Measurements from ENCODE around the gene COX18. TPM values are rescaled to one million over a fixed set of nuclear protein-coding genes. Genes with fewer than 3 reads are reported as not detected.

The COX18 gene
- total and polyA plus RNA-seq, 2 experiments from 2014 or later: 9.6 to 44.7 TPM

DNA sequence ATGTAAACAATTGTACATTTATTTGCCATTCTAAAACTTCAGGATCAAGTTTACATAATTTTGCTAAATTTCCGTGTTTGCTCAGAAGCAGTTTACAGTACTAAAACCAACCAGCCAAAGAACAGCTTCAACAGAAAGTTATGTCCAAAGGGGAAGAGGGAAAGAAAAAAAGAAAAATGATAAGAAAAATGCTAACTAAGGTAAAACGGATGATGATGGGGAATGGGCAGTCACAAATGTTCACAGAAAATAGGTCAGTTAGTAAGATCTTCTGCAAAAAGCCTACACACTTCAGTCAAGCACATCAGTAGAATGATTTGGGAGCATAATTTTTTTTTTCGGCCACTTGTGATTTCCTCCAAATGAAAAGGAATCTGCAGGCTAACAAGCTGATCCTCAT, 6.3 kb upstream of the COX18 start:
- Histone ChIP-seq H3K79me2 (replicated peaks; ENCODE audit: insufficient read depth) (no peaks in the 10 kb centered on the region), H4K20me1 (replicated peaks; ENCODE audit: insufficient read depth) (peaks cover 2% of the 10 kb centered on the region; the same call in 1 of the 2 replicates), H3K9me2 (ENCODE audit: insufficient read depth) (no peaks in the 10 kb centered on the region), H3F3A (replicated peaks; ENCODE audit: low read depth) (no peaks in the 10 kb centered on the region), H3K27me3 (ENCODE audit: insufficient read depth) (no peaks in the 10 kb centered on the region), H3K4me2 (no peak overlapping the region), H3K27ac (ENCODE audit: low read depth) (no peak overlapping the region), H3K36me3 (ENCODE audit: insufficient read depth) (peaks cover 27% of the 10 kb centered on the region), H3K4me3 (no peak overlapping the region), H2AFZ (no peak overlapping the region), H3K4me1 (ENCODE audit: insufficient read depth) (no peaks in the 10 kb centered on the region)
- Mint-ChIP-seq H3K36me3 (ENCODE audit: low read depth) (peaks cover 38% of the 10 kb centered on the region), H3K4me3 (no peak overlapping the region), H3K9me3 (no peaks in the 10 kb centered on the region), H3K4me1 (no peaks in the 10 kb centered on the region), H3K27me3 (ENCODE audit: insufficient read depth, low read depth, poor library complexity) (no peaks in the 10 kb centered on the region), H3K27ac (no peak overlapping the region)
- TF ChIP-seq ZNF114 (CRISPR knock-in tag; IDR thresholded peaks at IDR 0.05) (no peak), NANOG (IDR thresholded peaks at IDR 0.05; ENCODE audit: borderline replicate concordance) (no peak), EZH2phosphoT487 (IDR thresholded peaks at IDR 0.05; ENCODE audit: unreplicated experiment) (no peak), EZH2 (IDR thresholded peaks at IDR 0.05; ENCODE audit: low read depth, unreplicated experiment) (no peak), ZNF331 (CRISPR knock-in tag; IDR thresholded peaks at IDR 0.05; ENCODE audit: low read depth) (no peak), JUNB (IDR thresholded peaks at IDR 0.05; ENCODE audit: unreplicated experiment) (no peak), POLR2AphosphoS5 (IDR thresholded peaks at IDR 0.05; ENCODE audit: low read depth) (no peak), STAT1 (IDR thresholded peaks at IDR 0.05; ENCODE audit: unreplicated experiment) (no peak)
- TF ChIP-seq, protein P1, sequence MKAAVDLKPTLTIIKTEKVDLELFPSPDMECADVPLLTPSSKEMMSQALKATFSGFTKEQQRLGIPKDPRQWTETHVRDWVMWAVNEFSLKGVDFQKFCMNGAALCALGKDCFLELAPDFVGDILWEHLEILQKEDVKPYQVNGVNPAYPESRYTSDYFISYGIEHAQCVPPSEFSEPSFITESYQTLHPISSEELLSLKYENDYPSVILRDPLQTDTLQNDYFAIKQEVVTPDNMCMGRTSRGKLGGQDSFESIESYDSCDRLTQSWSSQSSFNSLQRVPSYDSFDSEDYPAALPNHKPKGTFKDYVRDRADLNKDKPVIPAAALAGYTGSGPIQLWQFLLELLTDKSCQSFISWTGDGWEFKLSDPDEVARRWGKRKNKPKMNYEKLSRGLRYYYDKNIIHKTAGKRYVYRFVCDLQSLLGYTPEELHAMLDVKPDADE (IDR thresholded peaks at IDR 0.05): no peak
- TF ChIP-seq, protein P2, sequence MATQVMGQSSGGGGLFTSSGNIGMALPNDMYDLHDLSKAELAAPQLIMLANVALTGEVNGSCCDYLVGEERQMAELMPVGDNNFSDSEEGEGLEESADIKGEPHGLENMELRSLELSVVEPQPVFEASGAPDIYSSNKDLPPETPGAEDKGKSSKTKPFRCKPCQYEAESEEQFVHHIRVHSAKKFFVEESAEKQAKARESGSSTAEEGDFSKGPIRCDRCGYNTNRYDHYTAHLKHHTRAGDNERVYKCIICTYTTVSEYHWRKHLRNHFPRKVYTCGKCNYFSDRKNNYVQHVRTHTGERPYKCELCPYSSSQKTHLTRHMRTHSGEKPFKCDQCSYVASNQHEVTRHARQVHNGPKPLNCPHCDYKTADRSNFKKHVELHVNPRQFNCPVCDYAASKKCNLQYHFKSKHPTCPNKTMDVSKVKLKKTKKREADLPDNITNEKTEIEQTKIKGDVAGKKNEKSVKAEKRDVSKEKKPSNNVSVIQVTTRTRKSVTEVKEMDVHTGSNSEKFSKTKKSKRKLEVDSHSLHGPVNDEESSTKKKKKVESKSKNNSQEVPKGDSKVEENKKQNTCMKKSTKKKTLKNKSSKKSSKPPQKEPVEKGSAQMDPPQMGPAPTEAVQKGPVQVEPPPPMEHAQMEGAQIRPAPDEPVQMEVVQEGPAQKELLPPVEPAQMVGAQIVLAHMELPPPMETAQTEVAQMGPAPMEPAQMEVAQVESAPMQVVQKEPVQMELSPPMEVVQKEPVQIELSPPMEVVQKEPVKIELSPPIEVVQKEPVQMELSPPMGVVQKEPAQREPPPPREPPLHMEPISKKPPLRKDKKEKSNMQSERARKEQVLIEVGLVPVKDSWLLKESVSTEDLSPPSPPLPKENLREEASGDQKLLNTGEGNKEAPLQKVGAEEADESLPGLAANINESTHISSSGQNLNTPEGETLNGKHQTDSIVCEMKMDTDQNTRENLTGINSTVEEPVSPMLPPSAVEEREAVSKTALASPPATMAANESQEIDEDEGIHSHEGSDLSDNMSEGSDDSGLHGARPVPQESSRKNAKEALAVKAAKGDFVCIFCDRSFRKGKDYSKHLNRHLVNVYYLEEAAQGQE (IDR thresholded peaks at IDR 0.05; ENCODE audit: unreplicated experiment): no peak
- TF ChIP-seq, protein P3, sequence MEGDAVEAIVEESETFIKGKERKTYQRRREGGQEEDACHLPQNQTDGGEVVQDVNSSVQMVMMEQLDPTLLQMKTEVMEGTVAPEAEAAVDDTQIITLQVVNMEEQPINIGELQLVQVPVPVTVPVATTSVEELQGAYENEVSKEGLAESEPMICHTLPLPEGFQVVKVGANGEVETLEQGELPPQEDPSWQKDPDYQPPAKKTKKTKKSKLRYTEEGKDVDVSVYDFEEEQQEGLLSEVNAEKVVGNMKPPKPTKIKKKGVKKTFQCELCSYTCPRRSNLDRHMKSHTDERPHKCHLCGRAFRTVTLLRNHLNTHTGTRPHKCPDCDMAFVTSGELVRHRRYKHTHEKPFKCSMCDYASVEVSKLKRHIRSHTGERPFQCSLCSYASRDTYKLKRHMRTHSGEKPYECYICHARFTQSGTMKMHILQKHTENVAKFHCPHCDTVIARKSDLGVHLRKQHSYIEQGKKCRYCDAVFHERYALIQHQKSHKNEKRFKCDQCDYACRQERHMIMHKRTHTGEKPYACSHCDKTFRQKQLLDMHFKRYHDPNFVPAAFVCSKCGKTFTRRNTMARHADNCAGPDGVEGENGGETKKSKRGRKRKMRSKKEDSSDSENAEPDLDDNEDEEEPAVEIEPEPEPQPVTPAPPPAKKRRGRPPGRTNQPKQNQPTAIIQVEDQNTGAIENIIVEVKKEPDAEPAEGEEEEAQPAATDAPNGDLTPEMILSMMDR (conservative IDR thresholded peaks at IDR 0.05; ENCODE audit: low read depth in 2 of 2): no peak
- TF ChIP-seq, protein P4, sequence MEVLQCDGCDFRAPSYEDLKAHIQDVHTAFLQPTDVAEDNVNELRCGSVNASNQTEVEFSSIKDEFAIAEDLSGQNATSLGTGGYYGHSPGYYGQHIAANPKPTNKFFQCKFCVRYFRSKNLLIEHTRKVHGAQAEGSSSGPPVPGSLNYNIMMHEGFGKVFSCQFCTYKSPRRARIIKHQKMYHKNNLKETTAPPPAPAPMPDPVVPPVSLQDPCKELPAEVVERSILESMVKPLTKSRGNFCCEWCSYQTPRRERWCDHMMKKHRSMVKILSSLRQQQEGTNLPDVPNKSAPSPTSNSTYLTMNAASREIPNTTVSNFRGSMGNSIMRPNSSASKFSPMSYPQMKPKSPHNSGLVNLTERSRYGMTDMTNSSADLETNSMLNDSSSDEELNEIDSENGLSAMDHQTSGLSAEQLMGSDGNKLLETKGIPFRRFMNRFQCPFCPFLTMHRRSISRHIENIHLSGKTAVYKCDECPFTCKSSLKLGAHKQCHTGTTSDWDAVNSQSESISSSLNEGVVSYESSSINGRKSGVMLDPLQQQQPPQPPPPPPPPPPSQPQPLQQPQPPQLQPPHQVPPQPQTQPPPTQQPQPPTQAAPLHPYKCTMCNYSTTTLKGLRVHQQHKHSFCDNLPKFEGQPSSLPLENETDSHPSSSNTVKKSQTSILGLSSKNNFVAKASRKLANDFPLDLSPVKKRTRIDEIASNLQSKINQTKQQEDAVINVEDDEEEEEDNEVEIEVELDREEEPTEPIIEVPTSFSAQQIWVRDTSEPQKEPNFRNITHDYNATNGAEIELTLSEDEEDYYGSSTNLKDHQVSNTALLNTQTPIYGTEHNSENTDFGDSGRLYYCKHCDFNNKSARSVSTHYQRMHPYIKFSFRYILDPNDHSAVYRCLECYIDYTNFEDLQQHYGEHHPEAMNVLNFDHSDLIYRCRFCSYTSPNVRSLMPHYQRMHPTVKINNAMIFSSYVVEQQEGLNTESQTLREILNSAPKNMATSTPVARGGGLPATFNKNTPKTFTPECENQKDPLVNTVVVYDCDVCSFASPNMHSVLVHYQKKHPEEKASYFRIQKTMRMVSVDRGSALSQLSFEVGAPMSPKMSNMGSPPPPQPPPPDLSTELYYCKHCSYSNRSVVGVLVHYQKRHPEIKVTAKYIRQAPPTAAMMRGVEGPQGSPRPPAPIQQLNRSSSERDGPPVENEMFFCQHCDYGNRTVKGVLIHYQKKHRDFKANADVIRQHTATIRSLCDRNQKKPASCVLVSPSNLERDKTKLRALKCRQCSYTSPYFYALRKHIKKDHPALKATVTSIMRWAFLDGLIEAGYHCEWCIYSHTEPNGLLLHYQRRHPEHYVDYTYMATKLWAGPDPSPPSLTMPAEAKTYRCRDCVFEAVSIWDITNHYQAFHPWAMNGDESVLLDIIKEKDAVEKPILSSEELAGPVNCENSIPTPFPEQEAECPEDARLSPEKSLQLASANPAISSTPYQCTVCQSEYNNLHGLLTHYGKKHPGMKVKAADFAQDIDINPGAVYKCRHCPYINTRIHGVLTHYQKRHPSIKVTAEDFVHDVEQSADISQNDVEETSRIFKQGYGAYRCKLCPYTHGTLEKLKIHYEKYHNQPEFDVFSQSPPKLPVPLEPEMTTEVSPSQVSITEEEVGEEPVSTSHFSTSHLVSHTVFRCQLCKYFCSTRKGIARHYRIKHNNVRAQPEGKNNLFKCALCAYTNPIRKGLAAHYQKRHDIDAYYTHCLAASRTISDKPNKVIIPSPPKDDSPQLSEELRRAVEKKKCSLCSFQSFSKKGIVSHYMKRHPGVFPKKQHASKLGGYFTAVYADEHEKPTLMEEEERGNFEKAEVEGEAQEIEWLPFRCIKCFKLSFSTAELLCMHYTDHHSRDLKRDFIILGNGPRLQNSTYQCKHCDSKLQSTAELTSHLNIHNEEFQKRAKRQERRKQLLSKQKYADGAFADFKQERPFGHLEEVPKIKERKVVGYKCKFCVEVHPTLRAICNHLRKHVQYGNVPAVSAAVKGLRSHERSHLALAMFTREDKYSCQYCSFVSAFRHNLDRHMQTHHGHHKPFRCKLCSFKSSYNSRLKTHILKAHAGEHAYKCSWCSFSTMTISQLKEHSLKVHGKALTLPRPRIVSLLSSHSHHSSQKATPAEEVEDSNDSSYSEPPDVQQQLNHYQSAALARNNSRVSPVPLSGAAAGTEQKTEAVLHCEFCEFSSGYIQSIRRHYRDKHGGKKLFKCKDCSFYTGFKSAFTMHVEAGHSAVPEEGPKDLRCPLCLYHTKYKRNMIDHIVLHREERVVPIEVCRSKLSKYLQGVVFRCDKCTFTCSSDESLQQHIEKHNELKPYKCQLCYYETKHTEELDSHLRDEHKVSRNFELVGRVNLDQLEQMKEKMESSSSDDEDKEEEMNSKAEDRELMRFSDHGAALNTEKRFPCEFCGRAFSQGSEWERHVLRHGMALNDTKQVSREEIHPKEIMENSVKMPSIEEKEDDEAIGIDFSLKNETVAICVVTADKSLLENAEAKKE (CRISPR knock-in tag; IDR thresholded peaks at IDR 0.05): no peak
- ATAC-seq (no peak), DNase-seq (ENCODE audit: low spot score) (no peak)
